WTC11 (cell line): Measurements from ENCODE around the gene TRAPPC3. TPM values are rescaled to one million over a fixed set of nuclear protein-coding genes. Genes with fewer than 3 reads are reported as not detected.

ENCODE experiments used
- ATAC-seq: fragments of 200-7000 bp; cut with Tn5 transposase; 2 replicates; pipeline ENCODE4 v1.10.0; 2021; ENCODE audit warnings: mild to moderate bottlenecking, moderate library complexity
- CTCF ChIA-PET: fragments of 300-600 bp; sonication (Branson Sonifier 250); formaldehyde crosslinking; loops from one replicate; lab custom pipeline; 2021; ENCODE audit warnings: antibody characterized with exemption; lab: Charles Lee
- POLR2A ChIA-PET: fragments of 350-600 bp; sonication (Branson Sonifier 250); formaldehyde crosslinking; loops from one replicate; lab custom pipeline; 2021; ENCODE audit warnings: antibody characterized with exemption; lab: Charles Lee
- DNase-seq: peaks from one replicate; pipeline ENCODE4 v3.0.0; 2021; ENCODE audit warnings: low spot score
- H3K27ac Mint-ChIP-seq: 2 replicates; pipeline ENCODE4 v1.8.0; 2021; ENCODE audit warnings: mixed read lengths
- H3K27me3 Mint-ChIP-seq: 2 replicates; pipeline ENCODE4 v1.8.0; 2021; ENCODE audit warnings: low read depth, mild to moderate bottlenecking, moderate library complexity, mixed read lengths
- H3K36me3 Mint-ChIP-seq: 2 replicates; pipeline ENCODE4 v1.8.0; 2021; ENCODE audit warnings: mixed read lengths
- H3K4me1 Mint-ChIP-seq: 2 replicates; pipeline ENCODE4 v1.8.0; 2022; ENCODE audit warnings: mixed read lengths
- H3K4me3 Mint-ChIP-seq: 2 replicates; pipeline ENCODE4 v1.8.0; 2021; ENCODE audit warnings: mild to moderate bottlenecking, moderate library complexity, mixed read lengths
- H3K9me3 Mint-ChIP-seq: 2 replicates; pipeline ENCODE4 v1.8.0; 2021; ENCODE audit warnings: mixed read lengths
- CTCF ChIP-seq: fragments of 200-600 bp; IDR thresholded peaks from 2 replicates; pipeline ENCODE4 v1.8.0; 2022; ENCODE audit warnings: antibody characterized with exemption
- E2F4 ChIP-seq: sonication (generic); formaldehyde crosslinking; IDR thresholded peaks from 2 replicates; pipeline ENCODE4 v1.8.1; 2022; ENCODE audit warnings: low read depth, mild to moderate bottlenecking, moderate library complexity, missing genetic modification reagents, borderline replicate concordance
- ETV6 ChIP-seq: sonication (generic); formaldehyde crosslinking; IDR thresholded peaks from 2 replicates; pipeline ENCODE4 v1.8.1; 2022; ENCODE audit warnings: mild to moderate bottlenecking, missing genetic modification reagents
- JAZF1 ChIP-seq: fragments of 250-450 bp; sonication (Bioruptor Pico); IDR thresholded peaks from 2 replicates; pipeline ENCODE4 v1.9.0; 2021; ENCODE audit warnings: moderate library complexity, mild to moderate bottlenecking, inconsistent platforms
- KAT7 ChIP-seq: sonication (generic); formaldehyde crosslinking; IDR thresholded peaks from 2 replicates; pipeline ENCODE4 v1.8.1; 2023; ENCODE audit warnings: missing genetic modification reagents, mild to moderate bottlenecking, borderline replicate concordance
- NR3C1 ChIP-seq: sonication (generic); formaldehyde crosslinking; conservative IDR thresholded peaks from 2 replicates; pipeline ENCODE4 v1.8.1; 2023; ENCODE audit warnings: low read depth, mild to moderate bottlenecking, missing genetic modification reagents
- SOX15 ChIP-seq: fragments of 250-450 bp; sonication (Bioruptor Pico); IDR thresholded peaks from 2 replicates; pipeline ENCODE4 v1.9.0; 2021; ENCODE audit warnings: mild to moderate bottlenecking
- TCF7 ChIP-seq: sonication (generic); formaldehyde crosslinking; IDR thresholded peaks from 2 replicates; pipeline ENCODE4 v1.8.0; 2022; ENCODE audit warnings: mild to moderate bottlenecking, low read depth, missing genetic modification reagents, moderate library complexity
- TEAD4 ChIP-seq: sonication (generic); formaldehyde crosslinking; IDR thresholded peaks from 2 replicates; pipeline ENCODE4 v1.8.0; 2022; ENCODE audit warnings: mild to moderate bottlenecking, missing genetic modification reagents
- ZMAT4 ChIP-seq: fragments of 250-450 bp; sonication (Bioruptor Pico); IDR thresholded peaks from 2 replicates; pipeline ENCODE4 v1.9.0; 2021; ENCODE audit warnings: mild to moderate bottlenecking
- ZNF121 ChIP-seq: sonication (generic); formaldehyde crosslinking; IDR thresholded peaks from 2 replicates; pipeline ENCODE4 v1.8.0; 2023; ENCODE audit warnings: missing genetic modification reagents
- ZNF396 ChIP-seq: fragments of 250-450 bp; sonication (Bioruptor Pico); IDR thresholded peaks from 2 replicates; pipeline ENCODE4 v1.8.0; 2021; ENCODE audit warnings: mild to moderate bottlenecking, moderate library complexity, borderline replicate concordance
- ZNF532 ChIP-seq: fragments of 250-450 bp; sonication (Bioruptor Pico); IDR thresholded peaks from 2 replicates; pipeline ENCODE4 v1.9.0; 2021; ENCODE audit warnings: mild to moderate bottlenecking, borderline replicate concordance
- total RNA-seq: library from RNA; stranded (reverse); gene quantifications from 3 replicates; pipeline ENCODE4 v1.2.3, GENCODE V29; 2021

TRAPPC3 gene
- total RNA-seq, 1 experiment from 2014 or later: 48.9 TPM

DNA sequence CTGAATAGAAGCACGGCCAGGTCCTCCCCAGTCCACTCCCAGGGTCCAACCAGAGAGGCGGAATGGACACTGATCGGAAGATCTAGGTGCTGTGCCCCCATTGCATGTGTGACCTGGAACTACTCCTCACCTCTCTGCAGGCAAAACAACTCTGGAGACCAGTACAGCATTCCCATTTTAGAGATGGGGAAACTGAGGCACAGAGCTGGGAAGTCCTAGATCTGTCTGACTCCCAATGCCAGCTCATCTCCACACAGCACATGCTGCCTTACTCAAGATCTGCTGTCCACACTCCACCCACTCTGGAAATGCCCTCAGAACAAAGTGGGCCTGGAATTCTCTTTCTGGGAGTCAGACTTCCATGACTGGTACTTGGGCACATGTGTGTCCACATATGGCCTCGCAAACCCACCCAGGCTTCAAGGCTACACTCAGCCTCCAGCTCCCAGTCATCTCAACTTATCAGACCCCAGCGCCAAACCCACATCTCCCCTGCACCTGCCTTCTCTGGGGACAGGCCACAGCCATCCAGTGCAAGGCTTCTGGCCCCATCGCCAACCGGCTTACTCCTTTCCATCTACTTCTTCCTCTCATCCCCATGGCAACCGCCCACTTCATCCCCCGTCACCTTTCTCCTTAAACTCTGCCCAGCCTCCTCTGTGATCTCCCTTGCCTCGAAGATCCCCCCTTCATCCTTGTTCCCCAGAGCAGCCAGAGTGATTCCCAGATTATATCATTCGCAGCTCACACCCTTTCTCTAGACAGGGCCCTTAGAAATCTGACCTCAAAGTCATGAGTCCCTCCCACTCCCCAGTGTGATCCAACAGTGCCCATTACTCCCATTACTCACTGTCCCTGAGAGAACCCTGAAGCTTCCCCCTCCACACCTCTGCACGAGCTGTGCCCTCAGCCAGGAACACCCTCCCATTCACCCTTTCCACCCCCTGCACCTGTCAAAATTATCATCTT is 26.9 kb downstream of the TRAPPC3 start:
- CTCF ChIA-PET: interaction anchor here (0.6 to 1.6 kb wide), 3 partner anchors 12 to 25 kb away, joined by 3 to 8 read pairs (median 3); no protein-coding TSS in a partner anchor
- H3K4me3 Mint-ChIP-seq: no peak overlapping the region
- H3K36me3 Mint-ChIP-seq: no peaks in the 10 kb centered on the region
- no peak for ATAC-seq
- DNase-seq: no peak
- no peaks in the 10 kb centered on the region for H3K9me3 Mint-ChIP-seq
- H3K4me1 Mint-ChIP-seq: peaks cover 13% of the 10 kb centered on the region
- no peak for TF ChIP-seq E2F4 (CRISPR knock-in tag)
- no peak for TF ChIP-seq ZNF532 (CRISPR knock-in tag)
- no peak for TF ChIP-seq JAZF1 (CRISPR knock-in tag)
- no peak for TF ChIP-seq NR3C1
- H3K27me3 Mint-ChIP-seq: peaks cover 40% of the 10 kb centered on the region
- POLR2A ChIA-PET: no interaction called here
- H3K27ac Mint-ChIP-seq: no peak overlapping the region

GRCh38 chr1:36119456-36119855 is 29.8 kb downstream of the TRAPPC3 start:
- Mint-ChIP-seq H3K9me3 (no peaks in the 10 kb centered on the region), H3K27me3 (peaks cover 25% of the 10 kb centered on the region), H3K4me1 (peaks cover 2% of the 10 kb centered on the region; the same call in 1 of the 2 replicates), H3K36me3 (no peaks in the 10 kb centered on the region), H3K4me3 (no peak overlapping the region), H3K27ac (no peak overlapping the region)
- CTCF ChIA-PET: interaction anchor here (0.6 to 3.6 kb wide), 8 partner anchors 10 to 187 kb away, joined by 3 to 55 read pairs (median 4); partner anchors contain the start of genes ADPRS, SH3D21 and TRAPPC3
- ATAC-seq: no peak
- POLR2A ChIA-PET: no interaction called here
- DNase-seq: no peak
- no peak for TF ChIP-seq ZNF121 (CRISPR knock-in tag)
- no peak for TF ChIP-seq ZNF396 (CRISPR knock-in tag)
- TF ChIP-seq ZMAT4: no peak
- TF ChIP-seq ETV6 (CRISPR knock-in tag): no peak
- TF ChIP-seq TEAD4 (CRISPR knock-in tag): no peak
- TF ChIP-seq CTCF: no peak
- no peak for TF ChIP-seq TCF7 (CRISPR knock-in tag)
- no peak for TF ChIP-seq KAT7
- TF ChIP-seq SOX15: no peak
